ENCODE results near the gene CFAP99.
"Not testable (repeated sequence)": the region's sequence is repeated elsewhere in the genome, so short reads cannot be mapped to it uniquely, and the experiment has no call there.

CFAP99 gene

GRCh38 chr4:2446656-2447564 is 28.2 kb downstream of the CFAP99 start:
- DNase-seq (ENCODE audit: low read depth), result no peak

- no peak for DNase-seq (ENCODE audit: low read depth)
Measured at GRCh38 chr4:2448589-2448988, 29.8 kb downstream of the CFAP99 start.

GRCh38 chr4:2449051-2449450 is 30.3 kb downstream of the CFAP99 start:
- DNase-seq (ENCODE audit: low read depth), result no peak

GRCh38 chr4:2449511-2450392 is 31.0 kb downstream of the CFAP99 start:
- no peak for DNase-seq (ENCODE audit: low read depth)

GRCh38 chr4:2450394-2451035 is 31.8 kb downstream of the CFAP99 start:
- DNase-seq (ENCODE audit: low read depth), result no peak

- no peak for DNase-seq (ENCODE audit: low read depth)
Measured at GRCh38 chr4:2451036-2451520, 32.3 kb downstream of the CFAP99 start.

- DNase-seq (ENCODE audit: low read depth), result no peak
Measured at GRCh38 chr4:2451821-2452785, 33.3 kb downstream of the CFAP99 start.

GRCh38 chr4:2457481-2458295 is 38.9 kb downstream of the CFAP99 start:
- no peak for DNase-seq (ENCODE audit: low read depth)

GRCh38 chr4:2458546-2459491 is 40.1 kb downstream of the CFAP99 start:
- no peak for DNase-seq (ENCODE audit: low read depth)

- no peak for DNase-seq (ENCODE audit: low read depth)
Measured at GRCh38 chr4:2459589-2460349, 41.0 kb downstream of the CFAP99 start.

GRCh38 chr4:2461246-2461960 is 42.6 kb downstream of the CFAP99 start:
- DNase-seq (ENCODE audit: low read depth), result no peak

GRCh38 chr4:2462218-2462991 is 43.6 kb downstream of the CFAP99 start:
- DNase-seq (ENCODE audit: low read depth), result peak; percentile 38

GRCh38 chr4:2462992-2463762 is 44.4 kb downstream of the CFAP99 start:
- no peak for DNase-seq (ENCODE audit: low read depth)

GRCh38 chr4:2465032-2465431 is 46.3 kb downstream of the CFAP99 start:
- DNase-seq (ENCODE audit: low read depth), result no peak

GRCh38 chr4:2465544-2465943 is 46.8 kb downstream of the CFAP99 start:
- DNase-seq (ENCODE audit: low read depth), result not testable (repeated sequence)

Data from fibroblast of the conjunctiva (primary cell).